CD14-positive monocyte (primary cell): ENCODE data around the gene KRT23. TPM values are rescaled to one million over a fixed set of nuclear protein-coding genes. Genes with fewer than 3 reads are reported as not detected.
A peak's percentile ranks its signal among the peaks of the same experiment; 100 is the strongest.

Experiments
- DNase-seq, 3 donors: peaks; one replicate each; pipeline ENCODE4 v3.0.0-alpha.2; 2011 to 2022
- H2AFZ ChIP-seq: 2 replicates; pipeline ENCODE4 v1.6.0; 2012; ENCODE audit warnings: mild to moderate bottlenecking, low read depth, low read length, inconsistent platforms; ENCODE audit not compliant: insufficient read depth, poor library complexity, severe bottlenecking
- H3K27ac ChIP-seq, 2 donors: 1 replicate in 1 of 2; 2 replicates in 1 of 2; pipeline ENCODE4 v1.5.1; 2012 to 2013; ENCODE audit warnings: low read length in 2 of 2, control low read depth in 1 of 2, inconsistent platforms in 1 of 2, low read depth in 1 of 2, mild to moderate bottlenecking in 1 of 2
- H3K27me3 ChIP-seq, 2 donors: one replicate each; pipeline versions ENCODE4 v1.6.0 to v1.6.1; 2011 to 2013; ENCODE audit warnings: low read length in 2 of 2; ENCODE audit not compliant: control insufficient read depth in 2 of 2, insufficient read depth in 2 of 2
- H3K36me3 ChIP-seq, 2 donors: replicated peaks in 1 of 2; 1 replicate in 1 of 2; 2 replicates in 1 of 2; pipeline versions ENCODE4 v1.5.1 to v1.6.1; 2012 to 2013; ENCODE audit warnings: low read length in 2 of 2, control low read depth in 1 of 2, inconsistent platforms in 1 of 2, mild to moderate bottlenecking in 1 of 2; ENCODE audit not compliant: insufficient read depth in 2 of 2, control insufficient read depth in 1 of 2
- H3K4me1 ChIP-seq, 2 donors: 1 replicate in 1 of 2; 2 replicates in 1 of 2; pipeline versions ENCODE4 v1.5.1 to v1.6.1; 2012 to 2013; ENCODE audit warnings: low read length in 2 of 2, control low read depth in 1 of 2, inconsistent platforms in 1 of 2, mild to moderate bottlenecking in 1 of 2, moderate library complexity in 1 of 2; ENCODE audit not compliant: insufficient read depth in 2 of 2, control insufficient read depth in 1 of 2
- H3K4me2 ChIP-seq: replicated peaks from 2 replicates; pipeline ENCODE3; 2012; ENCODE audit warnings: low read length, moderate library complexity, mild to moderate bottlenecking; ENCODE audit not compliant: poor library complexity, severe bottlenecking; ENCODE audit errors: extremely low read depth
- H3K4me3 ChIP-seq, 3 experiments: fragments of 200-600 bp in 1 of 3; sonication (generic) in 1 of 3; replicated peaks in 1 of 3; 1 replicate in 2 of 3; 2 replicates in 1 of 3; pipeline ENCODE4 v1.5.1; 2011 to 2013; ENCODE audit warnings: low read length in 3 of 3, mild to moderate bottlenecking in 3 of 3, control low read depth in 2 of 3, low read depth in 2 of 3, inconsistent platforms in 1 of 3, moderate library complexity in 1 of 3
- H3K79me2 ChIP-seq: 2 replicates; pipeline ENCODE4 v1.6.0; 2012; ENCODE audit warnings: mild to moderate bottlenecking, control low read depth, inconsistent platforms, low read length, moderate library complexity; ENCODE audit not compliant: insufficient read depth
- H3K9ac ChIP-seq: 2 replicates; pipeline ENCODE4 v1.6.0; 2017; ENCODE audit warnings: low read length, mild to moderate bottlenecking; ENCODE audit not compliant: insufficient read depth, poor library complexity, severe bottlenecking
- H3K9me3 ChIP-seq, 2 donors: replicated peaks in 1 of 2; 1 replicate in 1 of 2; 2 replicates in 1 of 2; pipeline versions ENCODE4 v1.5.1 to v1.6.1; 2012 to 2013; ENCODE audit warnings: low read length in 2 of 2, control low read depth in 1 of 2; ENCODE audit not compliant: control insufficient read depth in 1 of 2, insufficient read depth in 1 of 2
- H4K20me1 ChIP-seq: 2 replicates; pipeline ENCODE4 v1.6.0; 2012; ENCODE audit warnings: mild to moderate bottlenecking, low read length, control low read depth, moderate library complexity; ENCODE audit not compliant: insufficient read depth
- H3K27ac Mint-ChIP-seq, 7 donors: one replicate each; pipeline ENCODE4 v1.8.0; 2020; ENCODE audit warnings: mild to moderate bottlenecking in 7 of 7, mixed read lengths in 7 of 7, moderate library complexity in 6 of 7, inconsistent platforms in 2 of 7
- H3K27me3 Mint-ChIP-seq, 3 donors: one replicate each; pipeline ENCODE4 v1.8.0; 2021 to 2022; ENCODE audit warnings: low read depth in 3 of 3, mild to moderate bottlenecking in 3 of 3, mixed read lengths in 3 of 3, moderate library complexity in 3 of 3, inconsistent platforms in 1 of 3
- H3K36me3 Mint-ChIP-seq, 2 donors: one replicate each; pipeline ENCODE4 v1.8.0; 2020; ENCODE audit warnings: mixed read lengths in 2 of 2, inconsistent platforms in 1 of 2, mild to moderate bottlenecking in 1 of 2
- H3K4me1 Mint-ChIP-seq: one replicate; pipeline ENCODE4 v1.8.0; 2020; ENCODE audit warnings: mild to moderate bottlenecking, mixed read lengths
- H3K4me3 Mint-ChIP-seq, 2 donors: one replicate each; pipeline ENCODE4 v1.8.0; 2020; ENCODE audit warnings: mild to moderate bottlenecking in 2 of 2, mixed read lengths in 2 of 2, moderate library complexity in 1 of 2
- H3K9me3 Mint-ChIP-seq, 7 donors: one replicate each; pipeline ENCODE4 v1.8.0; 2020 to 2022; ENCODE audit warnings: mixed read lengths in 7 of 7, mild to moderate bottlenecking in 6 of 7, moderate library complexity in 6 of 7, inconsistent platforms in 2 of 7
- CTCF ChIP-seq: fragments of 200-600 bp; IDR thresholded peaks from one replicate; pipeline ENCODE4 v1.8.0; 2022; ENCODE audit warnings: antibody characterized with exemption, mild to moderate bottlenecking
- WGBS: methylation state at CpG from one replicate; pipeline ENCODE4 v1.1.5; 2013; ENCODE audit warnings: missing lambda C conversion rate; ENCODE audit not compliant: insufficient coverage; 5-methylcytosine and 5-hydroxymethylcytosine counted together
- intact Hi-C, 2 donors: fragments of 100-400 bp; cut with micrococcal nuclease; formaldehyde crosslinking; loops; one replicate each; pipeline versions ENCODE4 v1.15.0 to v1.15.1; 2023
- polyA plus RNA-seq, 3 donors: library from polyadenylated mRNA; depleted of rRNA in 1 of 3; unstranded in 2 of 3; stranded (reverse) in 1 of 3; fragments of 300-500 nt in 2 of 3; fragments of >200 nt in 1 of 3; fragmentation: Illumina TruSeq in 2 of 3; gene quantifications; 1 replicate in 2 of 3; 2 replicates in 1 of 3; pipeline ENCODE4 v1.2.3, GENCODE V29; 2012 to 2021

The KRT23 gene
- polyA plus RNA-seq, 3 donors, result 1.7 to 7.6 (median 3.6) TPM

- Histone ChIP-seq H2AFZ (no peak within 1 kb of the TSS), H3K27me3 (peaks cover 11 to 19% of the 10 kb centered on the region in 2 donors)
- peaks cover 10 to 40% (median 18%) of the 10 kb centered on the region in 3 donors for H3K27me3 Mint-ChIP-seq
Measured at GRCh38 chr17:40884708-40885512, 52.5 kb downstream of the KRT23 start, which contains the start of gene KRT20. KRT20 (minus strand) TSS chr17:40885242; CDS start chr17:40885185, 57 bp downstream.

More at GRCh38 chr17:40884708-40885512, 52.5 kb downstream of the KRT23 start, which contains the start of gene KRT20:
- peak within 1 kb of the TSS in 1 of 7 donors; percentile 35 for H3K27ac Mint-ChIP-seq
- Histone ChIP-seq H3K27ac (no peak within 1 kb of the TSS), H3K4me2 (no peak within 1 kb of the TSS), H3K4me3 (no peak within 1 kb of the TSS), H3K79me2 (no peaks in the 10 kb centered on the region), H4K20me1 (no peaks in the 10 kb centered on the region), H3K9me3 (no peaks in the 10 kb centered on the region), H3K9ac (no peak within 1 kb of the TSS), H3K4me1 (no peaks in the 10 kb centered on the region), H3K36me3 (no peaks in the 10 kb centered on the region)
- no peaks in the 10 kb centered on the region for H3K4me1 Mint-ChIP-seq
- peaks cover 0 to 2% (median 0%) of the 10 kb centered on the region in 7 donors for H3K9me3 Mint-ChIP-seq
- TF ChIP-seq CTCF, result no peak
- intact Hi-C loops, result no loop called here
- DNase-seq, result no peak
- H3K4me3 Mint-ChIP-seq, result peak within 1 kb of the TSS in 1 of 2 donors; percentile 27
- no peaks in the 10 kb centered on the region for H3K36me3 Mint-ChIP-seq
- 92% methylated on average over 20 of the region's 23 CpGs for WGBS
